GM13977 (cell line): ENCODE data around the gene IL1RAPL1.

ENCODE experiments used
- DNase-seq: peaks from one replicate; pipeline ENCODE4 v3.0.0; 2012; ENCODE audit warnings: low spot score
- CTCF ChIP-seq: IDR thresholded peaks from 2 replicates; pipeline ENCODE4 v1.5.1; 2012; ENCODE audit warnings: mild to moderate bottlenecking, control low read depth; ENCODE audit not compliant: insufficient read depth; ENCODE audit errors: extremely low read depth, missing control alignments
- in situ Hi-C: fragments of 300-500 bp; cut with MboI; formaldehyde crosslinking; loops from one replicate; pipeline ENCODE4 v1.12.0; 2022; ENCODE audit warnings: low sequenced_read_pairs, low pct_unique_long_range_greater_than_20kb, mixed read lengths, inconsistent platforms; ENCODE audit not compliant: unreplicated experiment

IL1RAPL1 gene

DNA sequence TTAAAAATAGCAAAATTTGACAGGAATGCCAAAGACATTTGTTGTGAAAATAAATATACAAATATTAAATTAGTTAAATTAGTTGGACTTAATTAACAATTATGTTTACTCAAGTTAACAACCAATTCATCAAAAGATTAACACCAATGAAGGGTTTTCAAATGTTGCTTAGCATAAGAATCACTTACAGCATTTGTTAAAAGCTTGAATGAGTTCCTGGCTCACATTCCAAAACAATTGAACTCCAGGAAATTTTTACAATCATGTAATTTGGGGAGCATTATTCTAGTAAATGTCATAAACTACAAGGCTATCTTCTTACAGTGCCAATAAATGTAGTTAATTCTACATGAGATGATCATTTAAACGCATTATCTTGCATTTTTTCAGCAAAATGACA is 1378.4 kb downstream of the IL1RAPL1 start:
- in situ Hi-C loops, result no loop called here
- no peak for DNase-seq
- no peak for TF ChIP-seq CTCF

GRCh38 chrX:29992083-29992482 is 1404.8 kb downstream of the IL1RAPL1 start:
- TF ChIP-seq CTCF, result no peak
- DNase-seq, result no peak
- in situ Hi-C loops, result no loop called here

GRCh38 chrX:30005813-30006212 is 1418.6 kb downstream of the IL1RAPL1 start:
- no peak for TF ChIP-seq CTCF
- in situ Hi-C loops, result no loop called here
- no peak for DNase-seq
